SK-N-SH treated with all-trans-retinoic acid at 6 μM for 48 hours (cell line): ENCODE measurements around the gene HELZ.

Experiments used
- ATAC-seq: fragments of 200-7000 bp; cut with Tn5 transposase; 3 replicates; pipeline ENCODE4 v1.9.1; 2020; ENCODE audit warnings: mild to moderate bottlenecking, moderate library complexity
- BACH2 ChIP-seq: fragments of 250-450 bp; sonication (Bioruptor Pico); IDR thresholded peaks from 2 replicates; pipeline ENCODE4 v1.9.0; 2021; ENCODE audit warnings: mild to moderate bottlenecking, borderline replicate concordance
- ESRRG ChIP-seq: fragments of 250-450 bp; sonication (Bioruptor Pico); IDR thresholded peaks from 2 replicates; pipeline ENCODE4 v1.6.1; 2021; ENCODE audit warnings: mild to moderate bottlenecking
- ISL1 ChIP-seq: fragments of 250-450 bp; sonication (Bioruptor Pico); IDR thresholded peaks from 2 replicates; pipeline ENCODE4 v2.1.2; 2022; ENCODE audit warnings: mild to moderate bottlenecking, moderate library complexity
- PPARA ChIP-seq: fragments of 250-450 bp; sonication (Bioruptor Pico); IDR thresholded peaks from 2 replicates; pipeline ENCODE4 v1.5.0; 2020; ENCODE audit warnings: mild to moderate bottlenecking, borderline replicate concordance
- RARB ChIP-seq: fragments of 250-450 bp; sonication (Bioruptor Pico); IDR thresholded peaks from 2 replicates; pipeline ENCODE4 v1.8.0; 2021; ENCODE audit warnings: mild to moderate bottlenecking, moderate library complexity
- SNAI2 ChIP-seq: fragments of 250-450 bp; sonication (Bioruptor Pico); IDR thresholded peaks from 2 replicates; pipeline ENCODE4 v1.5.0; 2020; ENCODE audit warnings: mild to moderate bottlenecking, moderate library complexity
- TCF4 ChIP-seq: fragments of 250-450 bp; sonication (Bioruptor Pico); IDR thresholded peaks from 2 replicates; pipeline ENCODE4 v1.8.0; 2021; ENCODE audit warnings: mild to moderate bottlenecking, moderate library complexity, borderline replicate concordance
- TOX ChIP-seq: fragments of 250-450 bp; sonication (Bioruptor Pico); IDR thresholded peaks from 2 replicates; pipeline ENCODE4 v1.8.0; 2021; ENCODE audit warnings: mild to moderate bottlenecking, moderate library complexity, borderline replicate concordance
- ZC3H10 ChIP-seq: fragments of 250-450 bp; sonication (Bioruptor Pico); IDR thresholded peaks from 2 replicates; pipeline ENCODE4 v1.5.1; 2021; ENCODE audit warnings: mild to moderate bottlenecking, moderate library complexity
- ZFP3 ChIP-seq: fragments of 250-450 bp; sonication (Bioruptor Pico); IDR thresholded peaks from 2 replicates; pipeline ENCODE4 v1.5.0; 2020; ENCODE audit warnings: mild to moderate bottlenecking, moderate library complexity
- ZFP30 ChIP-seq: fragments of 450-650 bp; formaldehyde crosslinking; IDR thresholded peaks from 2 replicates; pipeline ENCODE4 v1.5.0; 2022; ENCODE audit warnings: mild to moderate bottlenecking, moderate library complexity
- ZNF565 ChIP-seq: fragments of 450-650 bp; formaldehyde crosslinking; conservative IDR thresholded peaks from 2 replicates; pipeline ENCODE4 v1.5.0; 2020; ENCODE audit warnings: low read depth, mild to moderate bottlenecking, moderate library complexity
- ZNF70 ChIP-seq: fragments of 450-650 bp; formaldehyde crosslinking; IDR thresholded peaks from 2 replicates; pipeline ENCODE4 v1.5.0; 2020; ENCODE audit warnings: mild to moderate bottlenecking, moderate library complexity
- ZNF8 ChIP-seq: fragments of 450-650 bp; formaldehyde crosslinking; IDR thresholded peaks from 2 replicates; pipeline ENCODE4 v1.5.0; 2020; ENCODE audit warnings: mild to moderate bottlenecking, moderate library complexity
- TF ChIP-seq, protein P1 (sequence below): fragments of 250-450 bp; sonication (Bioruptor Pico); IDR thresholded peaks from 2 replicates; pipeline ENCODE4 v1.5.0; 2020; ENCODE audit warnings: mild to moderate bottlenecking, moderate library complexity
- TF ChIP-seq, protein P2 (sequence below): fragments of 250-450 bp; sonication (Bioruptor Pico); IDR thresholded peaks from 2 replicates; pipeline ENCODE4 v1.8.0; 2020; ENCODE audit warnings: mild to moderate bottlenecking, moderate library complexity, borderline replicate concordance
- TF ChIP-seq, protein P3 (sequence below): fragments of 250-450 bp; sonication (Bioruptor Pico); IDR thresholded peaks from 2 replicates; pipeline ENCODE4 v1.8.0; 2021; ENCODE audit warnings: low read depth, mild to moderate bottlenecking, moderate library complexity, borderline replicate concordance
- TF ChIP-seq, protein P4 (sequence below): fragments of 250-450 bp; sonication (Bioruptor Pico); IDR thresholded peaks from 2 replicates; pipeline ENCODE4 v1.5.1; 2021; ENCODE audit warnings: mild to moderate bottlenecking, moderate library complexity

HELZ gene

DNA sequence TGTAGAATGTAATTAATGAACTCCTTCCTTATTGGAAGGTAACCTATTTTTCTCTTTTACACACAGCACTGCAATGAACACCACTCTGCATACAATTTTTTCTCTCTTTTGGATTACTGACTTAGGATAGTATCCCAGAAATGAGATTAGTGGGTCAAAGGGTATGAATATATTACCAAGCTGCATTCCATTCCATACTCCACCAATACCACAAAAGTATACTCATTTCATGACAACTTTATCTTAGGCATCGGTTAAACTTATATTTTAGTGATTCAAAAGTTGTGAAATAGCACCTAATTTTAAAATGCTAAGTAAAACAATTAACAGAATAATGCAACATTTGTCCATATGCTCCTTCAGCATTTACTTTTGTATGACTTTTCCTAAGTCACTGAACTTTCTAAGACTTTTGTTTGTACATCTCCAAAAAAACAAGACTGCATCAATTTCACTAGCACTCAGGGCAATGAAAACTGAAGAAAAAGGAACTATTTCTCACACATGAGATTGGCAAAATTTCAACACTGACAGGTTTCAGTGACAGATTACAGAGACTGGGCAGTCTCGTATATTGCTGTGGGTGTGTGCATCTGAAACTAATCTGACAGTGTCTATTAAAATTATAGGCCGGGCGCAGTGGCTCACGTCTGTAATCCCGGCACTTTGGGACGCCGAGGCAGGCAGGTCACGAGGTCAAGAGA is 32.1 kb downstream of the HELZ start:
- peak; percentile 32; the same call in 1 of the 2 replicates for TF ChIP-seq ZFP3 (CRISPR knock-in tag)
- TF ChIP-seq, protein P1, sequence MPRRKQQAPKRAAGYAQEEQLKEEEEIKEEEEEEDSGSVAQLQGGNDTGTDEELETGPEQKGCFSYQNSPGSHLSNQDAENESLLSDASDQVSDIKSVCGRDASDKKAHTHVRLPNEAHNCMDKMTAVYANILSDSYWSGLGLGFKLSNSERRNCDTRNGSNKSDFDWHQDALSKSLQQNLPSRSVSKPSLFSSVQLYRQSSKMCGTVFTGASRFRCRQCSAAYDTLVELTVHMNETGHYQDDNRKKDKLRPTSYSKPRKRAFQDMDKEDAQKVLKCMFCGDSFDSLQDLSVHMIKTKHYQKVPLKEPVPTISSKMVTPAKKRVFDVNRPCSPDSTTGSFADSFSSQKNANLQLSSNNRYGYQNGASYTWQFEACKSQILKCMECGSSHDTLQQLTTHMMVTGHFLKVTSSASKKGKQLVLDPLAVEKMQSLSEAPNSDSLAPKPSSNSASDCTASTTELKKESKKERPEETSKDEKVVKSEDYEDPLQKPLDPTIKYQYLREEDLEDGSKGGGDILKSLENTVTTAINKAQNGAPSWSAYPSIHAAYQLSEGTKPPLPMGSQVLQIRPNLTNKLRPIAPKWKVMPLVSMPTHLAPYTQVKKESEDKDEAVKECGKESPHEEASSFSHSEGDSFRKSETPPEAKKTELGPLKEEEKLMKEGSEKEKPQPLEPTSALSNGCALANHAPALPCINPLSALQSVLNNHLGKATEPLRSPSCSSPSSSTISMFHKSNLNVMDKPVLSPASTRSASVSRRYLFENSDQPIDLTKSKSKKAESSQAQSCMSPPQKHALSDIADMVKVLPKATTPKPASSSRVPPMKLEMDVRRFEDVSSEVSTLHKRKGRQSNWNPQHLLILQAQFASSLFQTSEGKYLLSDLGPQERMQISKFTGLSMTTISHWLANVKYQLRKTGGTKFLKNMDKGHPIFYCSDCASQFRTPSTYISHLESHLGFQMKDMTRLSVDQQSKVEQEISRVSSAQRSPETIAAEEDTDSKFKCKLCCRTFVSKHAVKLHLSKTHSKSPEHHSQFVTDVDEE (CRISPR knock-in tag): no peak
- no peak for TF ChIP-seq ESRRG (CRISPR knock-in tag)
- peak; percentile 55 for ATAC-seq

DNA sequence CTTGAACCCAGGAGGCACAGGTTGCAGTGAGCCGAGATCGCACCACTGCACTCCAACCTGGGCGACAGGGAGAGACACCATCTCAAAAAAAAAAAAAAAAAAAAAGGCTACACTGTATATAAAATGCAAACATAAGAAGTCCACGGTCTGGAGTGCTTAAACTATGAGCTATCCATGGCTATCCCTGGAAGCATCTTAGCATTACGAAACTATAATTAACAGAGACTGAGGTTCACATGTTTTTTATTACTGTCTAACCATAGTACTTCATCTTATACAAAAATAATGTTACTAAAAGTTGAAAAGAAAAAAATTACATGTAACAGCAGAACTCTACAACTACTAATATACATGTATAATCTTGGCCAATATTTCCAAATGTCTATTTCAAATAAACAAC is 32.8 kb downstream of the HELZ start:
- TF ChIP-seq ZNF70 (CRISPR knock-in tag) (no peak), TCF4 (no peak)
- peak; percentile 76 for ATAC-seq

DNA sequence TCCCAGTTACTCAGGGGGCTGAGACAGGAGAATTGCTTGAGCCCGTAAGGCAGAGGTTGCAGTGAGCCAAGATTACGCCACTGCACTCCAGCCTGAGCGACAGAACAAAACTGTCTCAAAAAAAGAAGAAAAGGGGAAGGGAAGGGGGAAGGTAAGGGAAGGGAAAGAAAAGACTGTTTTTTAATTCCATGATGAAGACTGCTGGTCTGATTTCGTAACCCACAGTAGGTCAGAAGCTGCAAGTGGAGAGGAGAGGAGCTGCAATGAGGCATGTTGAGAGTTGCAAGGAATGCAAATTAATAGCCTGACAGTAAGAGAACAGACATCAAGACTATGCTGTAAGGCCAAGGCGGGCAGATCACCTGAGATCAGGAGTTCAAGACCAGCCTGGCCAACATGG is 33.3 kb downstream of the HELZ start:
- TF ChIP-seq RARB: no peak
- TF ChIP-seq, protein P1 (CRISPR knock-in tag): no peak
- no peak for TF ChIP-seq ESRRG (CRISPR knock-in tag)
- no peak for TF ChIP-seq ZFP30 (CRISPR knock-in tag)
- TF ChIP-seq, protein P2, sequence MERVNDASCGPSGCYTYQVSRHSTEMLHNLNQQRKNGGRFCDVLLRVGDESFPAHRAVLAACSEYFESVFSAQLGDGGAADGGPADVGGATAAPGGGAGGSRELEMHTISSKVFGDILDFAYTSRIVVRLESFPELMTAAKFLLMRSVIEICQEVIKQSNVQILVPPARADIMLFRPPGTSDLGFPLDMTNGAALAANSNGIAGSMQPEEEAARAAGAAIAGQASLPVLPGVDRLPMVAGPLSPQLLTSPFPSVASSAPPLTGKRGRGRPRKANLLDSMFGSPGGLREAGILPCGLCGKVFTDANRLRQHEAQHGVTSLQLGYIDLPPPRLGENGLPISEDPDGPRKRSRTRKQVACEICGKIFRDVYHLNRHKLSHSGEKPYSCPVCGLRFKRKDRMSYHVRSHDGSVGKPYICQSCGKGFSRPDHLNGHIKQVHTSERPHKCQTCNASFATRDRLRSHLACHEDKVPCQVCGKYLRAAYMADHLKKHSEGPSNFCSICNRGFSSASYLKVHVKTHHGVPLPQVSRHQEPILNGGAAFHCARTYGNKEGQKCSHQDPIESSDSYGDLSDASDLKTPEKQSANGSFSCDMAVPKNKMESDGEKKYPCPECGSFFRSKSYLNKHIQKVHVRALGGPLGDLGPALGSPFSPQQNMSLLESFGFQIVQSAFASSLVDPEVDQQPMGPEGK (CRISPR knock-in tag): no peak
- TF ChIP-seq PPARA (CRISPR knock-in tag): no peak
- TF ChIP-seq ISL1: no peak
- no peak for TF ChIP-seq ZNF8 (CRISPR knock-in tag)
- TF ChIP-seq SNAI2: no peak
- no peak for TF ChIP-seq ZNF70 (CRISPR knock-in tag)
- no peak for TF ChIP-seq BACH2 (CRISPR knock-in tag)
- TF ChIP-seq, protein P3, sequence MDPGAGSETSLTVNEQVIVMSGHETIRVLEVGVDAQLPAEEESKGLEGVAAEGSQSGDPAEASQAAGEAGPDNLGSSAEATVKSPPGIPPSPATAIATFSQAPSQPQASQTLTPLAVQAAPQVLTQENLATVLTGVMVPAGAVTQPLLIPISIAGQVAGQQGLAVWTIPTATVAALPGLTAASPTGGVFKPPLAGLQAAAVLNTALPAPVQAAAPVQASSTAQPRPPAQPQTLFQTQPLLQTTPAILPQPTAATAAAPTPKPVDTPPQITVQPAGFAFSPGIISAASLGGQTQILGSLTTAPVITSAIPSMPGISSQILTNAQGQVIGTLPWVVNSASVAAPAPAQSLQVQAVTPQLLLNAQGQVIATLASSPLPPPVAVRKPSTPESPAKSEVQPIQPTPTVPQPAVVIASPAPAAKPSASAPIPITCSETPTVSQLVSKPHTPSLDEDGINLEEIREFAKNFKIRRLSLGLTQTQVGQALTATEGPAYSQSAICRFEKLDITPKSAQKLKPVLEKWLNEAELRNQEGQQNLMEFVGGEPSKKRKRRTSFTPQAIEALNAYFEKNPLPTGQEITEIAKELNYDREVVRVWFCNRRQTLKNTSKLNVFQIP (CRISPR knock-in tag): no peak
- TF ChIP-seq, protein P4, sequence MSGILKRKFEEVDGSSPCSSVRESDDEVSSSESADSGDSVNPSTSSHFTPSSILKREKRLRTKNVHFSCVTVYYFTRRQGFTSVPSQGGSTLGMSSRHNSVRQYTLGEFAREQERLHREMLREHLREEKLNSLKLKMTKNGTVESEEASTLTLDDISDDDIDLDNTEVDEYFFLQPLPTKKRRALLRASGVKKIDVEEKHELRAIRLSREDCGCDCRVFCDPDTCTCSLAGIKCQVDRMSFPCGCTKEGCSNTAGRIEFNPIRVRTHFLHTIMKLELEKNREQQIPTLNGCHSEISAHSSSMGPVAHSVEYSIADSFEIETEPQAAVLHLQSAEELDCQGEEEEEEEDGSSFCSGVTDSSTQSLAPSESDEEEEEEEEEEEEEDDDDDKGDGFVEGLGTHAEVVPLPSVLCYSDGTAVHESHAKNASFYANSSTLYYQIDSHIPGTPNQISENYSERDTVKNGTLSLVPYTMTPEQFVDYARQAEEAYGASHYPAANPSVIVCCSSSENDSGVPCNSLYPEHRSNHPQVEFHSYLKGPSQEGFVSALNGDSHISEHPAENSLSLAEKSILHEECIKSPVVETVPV (CRISPR knock-in tag): no peak
- no peak for TF ChIP-seq TCF4
- no peak for TF ChIP-seq ZC3H10 (CRISPR knock-in tag)
- TF ChIP-seq ZFP3 (CRISPR knock-in tag): no peak
- TF ChIP-seq ZNF565 (CRISPR knock-in tag): no peak
- TF ChIP-seq TOX (CRISPR knock-in tag): no peak
- TF ChIP-seq, all 23 proteins: peak for 0
- ATAC-seq: no peak
